HL-60/S4 (cell line): ENCODE results near the gene FEZ2.
"Not testable (repeated sequence)": the region's sequence is repeated elsewhere in the genome, so short reads cannot be mapped to it uniquely, and the experiment has no call there.

Experiments used
- in situ Hi-C: fragments of 300-500 bp; cut with MboI; formaldehyde crosslinking; loops from 2 replicates; pipeline ENCODE4 v1.14.3; 2022; ENCODE audit warnings: low sequenced_read_pairs

Gene FEZ2

GRCh38 chr2:36597532-36598377 is at the start of gene FEZ2:
TSS of gene FEZ2 (minus strand) at chr2:36598168. CDS start at chr2:36598142, 26 bp downstream.
- in situ Hi-C loops: no loop called here

GRCh38 chr2:36634981-36635597 is 37.1 kb upstream of the FEZ2 start:
- in situ Hi-C loops: no loop called here

- in situ Hi-C loops: no loop called here
These were observed 35.6 kb upstream of the FEZ2 start for GRCh38 chr2:36633470-36634092.

GRCh38 chr2:36626756-36627155 is 28.8 kb upstream of the FEZ2 start:
- in situ Hi-C loops: no loop called here

- in situ Hi-C loops: no loop called here
These were observed 28.1 kb upstream of the FEZ2 start for GRCh38 chr2:36626071-36626470.

- in situ Hi-C loops: no loop called here
These were observed 27.3 kb upstream of the FEZ2 start for GRCh38 chr2:36625304-36625703.

GRCh38 chr2:36620321-36620720 is 22.4 kb upstream of the FEZ2 start:
- in situ Hi-C loops: no loop called here

- in situ Hi-C loops: no loop called here
These were observed 20.4 kb upstream of the FEZ2 start for GRCh38 chr2:36618381-36618780.

- in situ Hi-C loops: no loop called here
These were observed 19.0 kb upstream of the FEZ2 start for GRCh38 chr2:36616947-36617346.

GRCh38 chr2:36615222-36615621 is 17.3 kb upstream of the FEZ2 start:
- in situ Hi-C loops: no loop called here

GRCh38 chr2:36613801-36614200 is 15.8 kb upstream of the FEZ2 start:
- in situ Hi-C loops: no loop called here

- in situ Hi-C loops: no loop called here
These were observed 13.5 kb upstream of the FEZ2 start for GRCh38 chr2:36611316-36611990.

- in situ Hi-C loops: no loop called here
These were observed 11.5 kb upstream of the FEZ2 start for GRCh38 chr2:36609507-36609906.

- in situ Hi-C loops: no loop called here
These were observed 10.0 kb upstream of the FEZ2 start for GRCh38 chr2:36607947-36608346.

- in situ Hi-C loops: no loop called here
These were observed 9.0 kb upstream of the FEZ2 start for GRCh38 chr2:36606925-36607324.

GRCh38 chr2:36605273-36605672 is 7.3 kb upstream of the FEZ2 start:
- in situ Hi-C loops: no loop called here

GRCh38 chr2:36603629-36604028 is 5.7 kb upstream of the FEZ2 start:
- in situ Hi-C loops: not testable (repeated sequence)

- in situ Hi-C loops: no loop called here
These were observed 901 bp downstream of the FEZ2 start for GRCh38 chr2:36597003-36597531.

GRCh38 chr2:36596397-36596796 is 1.6 kb downstream of the FEZ2 start:
- in situ Hi-C loops: no loop called here

GRCh38 chr2:36594849-36595248 is 3.1 kb downstream of the FEZ2 start:
- in situ Hi-C loops: no loop called here

- in situ Hi-C loops: no loop called here
These were observed 8.7 kb downstream of the FEZ2 start for GRCh38 chr2:36589230-36589630.
